ENCODE results near the gene PPP5C.

- TF ChIP-seq TCF7L2 (IDR thresholded peaks at IDR 0.05; ENCODE audit: low read depth, low read length): no peak
- TF ChIP-seq CTCF (IDR thresholded peaks at IDR 0.05): no peak
- TF ChIP-seq POLR2AphosphoS5 (IDR thresholded peaks at IDR 0.05; ENCODE audit: low read depth, low read length): no peak
- no peak for TF ChIP-seq REST (IDR thresholded peaks at IDR 0.05; ENCODE audit: insufficient read depth in 1 of 2, low read depth in 2 of 2, low read length in 1 of 2)
Measured at GRCh38 chr19:46367426-46367825, 20.5 kb downstream of the PPP5C start.

All from Panc1 (cell line).